DMS53 (cell line): ENCODE results near the gene TCN1.

Experiments
- DNase-seq: peaks from one replicate; lab custom pipeline; 2025; lab: John Stamatoyannopoulos, UW

TCN1 gene

DNA sequence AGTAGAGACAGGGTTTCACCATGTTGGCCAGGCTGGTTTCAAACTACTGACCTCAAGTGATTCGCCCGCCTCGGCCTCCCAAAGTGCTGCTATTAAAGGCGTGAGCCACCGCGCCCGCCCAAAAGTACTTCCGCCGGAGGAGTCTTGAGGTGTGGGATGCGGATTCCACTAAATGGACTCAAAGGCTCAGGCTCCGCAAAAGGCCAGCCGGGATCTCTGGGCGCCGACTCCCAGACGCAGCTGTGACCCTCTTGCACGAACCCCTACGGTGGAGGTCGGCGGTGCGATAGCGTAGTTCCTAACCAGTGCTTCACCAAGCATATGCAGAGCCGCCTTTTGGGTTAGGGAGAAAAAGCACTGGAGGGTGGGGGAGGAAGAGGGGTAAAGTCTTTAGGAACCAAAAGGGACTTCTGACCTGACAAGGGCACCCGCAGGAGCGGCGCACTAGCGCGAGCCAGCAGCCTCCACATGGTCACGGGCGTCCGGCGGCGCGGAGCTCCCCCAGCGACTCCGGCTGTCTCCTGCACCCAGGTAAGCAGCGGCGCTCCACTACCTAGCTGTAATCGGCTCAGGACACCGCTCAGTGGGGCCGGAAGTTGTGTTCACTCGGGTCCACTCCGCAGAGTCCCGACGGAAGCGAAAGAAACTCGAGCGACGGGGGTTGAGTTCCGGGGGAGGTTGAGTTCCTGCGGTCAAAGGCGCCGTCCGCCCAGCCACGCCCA, 55.9 kb downstream of the TCN1 start, which contains the start of gene MRPL16:
MRPL16 (minus strand) TSS at position 590 of the 722 bp plus-strand sequence; CDS start at position 470, 120 bp downstream.
- DNase-seq, result peak; percentile 97

DNA sequence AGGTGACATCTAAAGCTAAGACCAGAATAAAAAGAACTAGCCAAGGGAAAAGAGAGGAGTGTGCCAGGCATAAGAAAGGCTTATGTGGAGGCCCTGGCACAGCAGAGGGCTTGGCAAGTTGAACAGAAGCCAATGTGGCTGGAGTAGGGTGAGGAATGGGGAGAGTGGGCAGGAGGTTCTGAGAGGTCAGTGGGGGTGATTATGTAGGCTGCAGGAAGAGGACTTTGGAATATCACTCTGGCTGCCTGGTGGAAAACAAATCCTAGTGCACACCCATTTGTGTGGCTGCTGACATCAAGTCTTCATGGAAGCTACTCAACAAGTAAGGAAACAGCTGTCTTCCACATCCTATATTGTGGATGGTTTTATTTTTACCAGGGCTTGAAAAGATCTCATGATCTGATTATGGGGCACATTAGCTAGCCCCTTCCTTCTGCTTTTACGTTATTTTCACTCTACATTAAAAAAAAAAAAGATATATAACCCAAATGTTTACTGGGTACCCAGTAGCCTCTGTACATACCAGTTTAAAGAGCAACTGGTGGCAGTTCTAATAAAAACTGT, 59.2 kb downstream of the TCN1 start:
- DNase-seq, result no peak

DNA sequence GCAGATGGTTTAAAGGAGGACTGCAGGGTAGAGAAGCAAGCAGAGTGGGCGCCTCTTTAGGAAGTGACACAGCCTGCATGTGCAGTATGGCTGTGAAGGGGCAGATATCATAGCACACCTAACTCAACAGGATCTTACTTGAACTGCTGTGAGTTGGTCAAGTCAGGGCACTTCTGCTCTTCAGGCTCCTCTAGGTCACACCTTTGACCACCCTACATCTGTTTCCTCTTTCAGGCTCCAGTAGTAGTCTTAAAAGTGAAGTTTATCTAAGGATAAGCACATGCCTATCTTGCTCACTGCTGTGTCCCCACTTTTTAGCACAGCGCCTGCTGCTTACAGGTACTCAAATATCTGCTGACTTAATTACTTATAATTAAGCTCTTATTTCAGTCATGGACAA, 62.2 kb downstream of the TCN1 start:
- no peak for DNase-seq
